Stomach (tissue), 4 donors: Measurements from ENCODE around the gene XCL1.

Experiments used
- POLR2A ChIP-seq, 4 donors: fragments of 450-650 bp; IDR thresholded peaks; one replicate each; pipeline ENCODE4 v1.6.1; 2016; ENCODE audit warnings: antibody characterized with exemption in 4 of 4, control low read depth in 2 of 4, mild to moderate bottlenecking in 1 of 4, moderate library complexity in 1 of 4
- TF ChIP-seq, protein P1 (sequence below), 7 experiments: fragments of 450-650 bp in 4 of 7; fragments of 200-600 bp in 3 of 7; sonication (generic) in 3 of 7; IDR thresholded peaks; one replicate each; pipeline ENCODE4 v1.5.1; 2016 to 2019; ENCODE audit warnings: antibody characterized with exemption in 7 of 7, control low read depth in 2 of 7, mild to moderate bottlenecking in 1 of 7

DNA sequence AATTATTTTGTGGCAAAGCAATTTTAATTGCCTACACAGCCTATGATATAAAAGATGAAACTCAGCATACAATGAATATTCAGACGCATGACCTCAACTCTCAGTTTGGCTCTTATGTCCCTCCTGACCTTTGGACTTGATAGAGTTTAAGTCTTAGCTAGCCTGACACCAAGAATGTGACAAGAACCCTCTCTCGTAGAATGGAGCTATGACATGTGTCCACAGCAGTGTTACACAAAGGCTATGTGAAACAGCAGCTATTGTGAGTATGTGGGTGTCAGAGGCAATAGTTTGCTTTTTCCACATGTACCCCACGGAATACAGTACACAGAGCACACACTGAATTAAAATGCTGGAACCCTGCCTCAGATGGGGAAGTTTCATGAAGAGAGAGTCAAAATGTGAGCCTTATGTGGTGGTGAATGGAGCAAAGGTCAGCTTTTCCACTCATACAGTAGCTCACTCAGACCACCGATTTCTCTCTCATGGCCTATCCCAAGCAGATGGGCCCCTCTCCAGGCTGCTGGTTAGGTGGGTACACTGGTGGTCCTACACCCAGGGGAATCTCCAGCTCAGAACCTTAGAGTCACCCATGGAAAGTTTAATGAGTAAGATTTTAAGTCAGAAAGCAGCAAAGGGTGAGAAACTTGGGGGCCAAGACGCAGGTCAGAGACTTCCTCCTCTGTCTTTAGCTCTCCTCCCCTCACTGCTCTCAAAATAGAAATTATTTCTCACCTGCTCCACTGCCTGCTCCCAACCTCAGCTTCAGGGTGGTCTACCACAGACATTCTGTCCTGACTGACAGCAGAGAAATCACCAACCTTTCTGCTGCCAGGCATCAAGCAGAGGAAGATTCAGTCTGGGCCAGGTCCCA is 22.5 kb upstream of the XCL1 start:
- TF ChIP-seq, protein P1, sequence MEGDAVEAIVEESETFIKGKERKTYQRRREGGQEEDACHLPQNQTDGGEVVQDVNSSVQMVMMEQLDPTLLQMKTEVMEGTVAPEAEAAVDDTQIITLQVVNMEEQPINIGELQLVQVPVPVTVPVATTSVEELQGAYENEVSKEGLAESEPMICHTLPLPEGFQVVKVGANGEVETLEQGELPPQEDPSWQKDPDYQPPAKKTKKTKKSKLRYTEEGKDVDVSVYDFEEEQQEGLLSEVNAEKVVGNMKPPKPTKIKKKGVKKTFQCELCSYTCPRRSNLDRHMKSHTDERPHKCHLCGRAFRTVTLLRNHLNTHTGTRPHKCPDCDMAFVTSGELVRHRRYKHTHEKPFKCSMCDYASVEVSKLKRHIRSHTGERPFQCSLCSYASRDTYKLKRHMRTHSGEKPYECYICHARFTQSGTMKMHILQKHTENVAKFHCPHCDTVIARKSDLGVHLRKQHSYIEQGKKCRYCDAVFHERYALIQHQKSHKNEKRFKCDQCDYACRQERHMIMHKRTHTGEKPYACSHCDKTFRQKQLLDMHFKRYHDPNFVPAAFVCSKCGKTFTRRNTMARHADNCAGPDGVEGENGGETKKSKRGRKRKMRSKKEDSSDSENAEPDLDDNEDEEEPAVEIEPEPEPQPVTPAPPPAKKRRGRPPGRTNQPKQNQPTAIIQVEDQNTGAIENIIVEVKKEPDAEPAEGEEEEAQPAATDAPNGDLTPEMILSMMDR (IDR thresholded peaks at IDR 0.05) = no peak
- TF ChIP-seq POLR2A (IDR thresholded peaks at IDR 0.05) = no peak
